Inferior parietal cortex (tissue), 1 donor: ENCODE results near the gene ABCC8.

Source experiments
- DNase-seq: peaks from one replicate; pipeline ENCODE4 v3.0.0-alpha.2; 2016; ENCODE audit errors: extremely low spot score

Gene ABCC8

GRCh38 chr11:17405232-17406005, 71.2 kb downstream of the ABCC8 start:
- DNase-seq, result no peak

- DNase-seq, result no peak
These were observed 72.5 kb downstream of the ABCC8 start for GRCh38 chr11:17403980-17404759.

- no peak for DNase-seq
These were observed 74.2 kb downstream of the ABCC8 start for GRCh38 chr11:17402486-17402885.

GRCh38 chr11:17401841-17402240, 74.8 kb downstream of the ABCC8 start:
- no peak for DNase-seq

GRCh38 chr11:17401316-17401715, 75.3 kb downstream of the ABCC8 start:
- DNase-seq, result no peak

GRCh38 chr11:17400048-17400775, 76.4 kb downstream of the ABCC8 start:
- DNase-seq, result no peak

- no peak for DNase-seq
These were observed 77.4 kb downstream of the ABCC8 start for GRCh38 chr11:17399236-17399635.

GRCh38 chr11:17397311-17398002, 79.2 kb downstream of the ABCC8 start:
- DNase-seq, result no peak

GRCh38 chr11:17396598-17397310, 79.9 kb downstream of the ABCC8 start:
- no peak for DNase-seq

- no peak for DNase-seq
These were observed 80.7 kb downstream of the ABCC8 start for GRCh38 chr11:17395978-17396377.

GRCh38 chr11:17395554-17395961, 81.1 kb downstream of the ABCC8 start:
- no peak for DNase-seq

GRCh38 chr11:17394743-17395390, 81.8 kb downstream of the ABCC8 start:
- no peak for DNase-seq

GRCh38 chr11:17393472-17393871, 83.2 kb downstream of the ABCC8 start:
- no peak for DNase-seq

GRCh38 chr11:17392872-17393271, 83.8 kb downstream of the ABCC8 start:
- DNase-seq, result no peak

GRCh38 chr11:17391493-17392355, 84.9 kb downstream of the ABCC8 start:
- no peak for DNase-seq

GRCh38 chr11:17389957-17390649, 86.5 kb downstream of the ABCC8 start:
- DNase-seq, result no peak

- no peak for DNase-seq
These were observed 87.3 kb downstream of the ABCC8 start for GRCh38 chr11:17389211-17389956.

- no peak for DNase-seq
These were observed 87.9 kb downstream of the ABCC8 start, which contains the start of gene KCNJ11 for GRCh38 chr11:17388609-17389210. TSS of gene KCNJ11 (minus strand) at chr11:17388659. CDS start at chr11:17388091, 568 bp downstream.
